IMR-90 (cell line): ENCODE results near the gene UBL3. TPM values are rescaled to one million over a fixed set of nuclear protein-coding genes. Genes with fewer than 3 reads are reported as not detected.

ENCODE experiments used
- ATAC-seq: fragments of 200-7000 bp; cut with Tn5 transposase; 2 replicates; pipeline ENCODE4 v1.9.1; 2020; ENCODE audit warnings: low read depth, mild to moderate bottlenecking, moderate library complexity
- BruUV-seq: library from RNA; stranded (reverse); fragments of 400-500 nt; replicated peaks from 2 replicates; lab custom pipeline; 2021; lab: Mats Ljungman, UMichigan
- CTCF ChIA-PET: fragments of 300-600 bp; formaldehyde crosslinking; extraction: SDS; loops from one replicate; lab custom pipeline; 2021; ENCODE audit warnings: antibody characterized with exemption; lab: Yijun Ruan, JAX
- POLR2A ChIA-PET: fragments of 300-600 bp; sonication (Branson Sonifier 250); formaldehyde crosslinking; loops from one replicate; lab custom pipeline; 2022; ENCODE audit warnings: antibody characterized with exemption; ENCODE audit not compliant: unreplicated experiment; lab: Charles Lee
- DNase-seq: peaks from one replicate; pipeline ENCODE4 v3.0.0; 2013
- H2AFZ ChIP-seq: replicated peaks from 2 replicates; pipeline ENCODE3; 2013; ENCODE audit warnings: low read length, mild to moderate bottlenecking; ENCODE audit not compliant: poor library complexity
- H2AK5ac ChIP-seq: 2 replicates; pipeline ENCODE4 v1.6.1; 2013; ENCODE audit warnings: low read depth, low read length, inconsistent platforms
- H2AK9ac ChIP-seq: replicated peaks from 2 replicates; pipeline ENCODE3; 2013; ENCODE audit warnings: mild to moderate bottlenecking, low read depth, low read length, moderate library complexity; ENCODE audit not compliant: poor library complexity
- H2BK120ac ChIP-seq: 2 replicates; pipeline ENCODE4 v1.6.1; 2013; ENCODE audit warnings: low read depth, low read length, inconsistent platforms
- H2BK15ac ChIP-seq: 3 replicates; pipeline ENCODE4 v1.6.1; 2013; ENCODE audit warnings: low read depth, low read length, inconsistent platforms
- H2BK20ac ChIP-seq: 2 replicates; pipeline ENCODE4 v1.6.1; 2013; ENCODE audit warnings: low read depth, mild to moderate bottlenecking, inconsistent platforms, low read length, moderate library complexity
- H2BK5ac ChIP-seq: 2 replicates; pipeline ENCODE4 v1.6.1; 2013; ENCODE audit warnings: mild to moderate bottlenecking, low read depth, low read length, inconsistent platforms; ENCODE audit not compliant: poor library complexity, severe bottlenecking
- H3K14ac ChIP-seq: replicated peaks from 2 replicates; pipeline ENCODE4 v1.6.1; 2013; ENCODE audit warnings: low read depth, low read length, inconsistent platforms
- H3K18ac ChIP-seq: 2 replicates; pipeline ENCODE4 v1.6.1; 2013; ENCODE audit warnings: low read depth, low read length, control low read depth
- H3K23ac ChIP-seq: 2 replicates; pipeline ENCODE4 v1.6.1; 2013; ENCODE audit warnings: low read depth, low read length, inconsistent platforms
- H3K27ac ChIP-seq: 2 replicates; pipeline ENCODE4 v1.5.1; 2013; ENCODE audit warnings: mild to moderate bottlenecking, control low read depth, low read length; ENCODE audit not compliant: insufficient read depth
- H3K27me3 ChIP-seq: 2 replicates; pipeline ENCODE4 v1.6.1; 2013; ENCODE audit warnings: low read length; ENCODE audit not compliant: control insufficient read depth, insufficient read depth
- H3K36me3 ChIP-seq: 2 replicates; pipeline ENCODE4 v1.6.1; 2013; ENCODE audit warnings: low read length, mixed read lengths; ENCODE audit not compliant: control insufficient read depth, insufficient read depth
- H3K4ac ChIP-seq: 2 replicates; pipeline ENCODE4 v1.6.1; 2013; ENCODE audit warnings: low read depth, low read length, inconsistent platforms
- H3K4me1 ChIP-seq: 2 replicates; pipeline ENCODE4 v1.6.1; 2013; ENCODE audit warnings: low read length, mixed read lengths; ENCODE audit not compliant: control insufficient read depth, insufficient read depth
- H3K4me2 ChIP-seq: 2 replicates; pipeline ENCODE4 v1.6.1; 2013; ENCODE audit warnings: low read depth, mild to moderate bottlenecking, control low read depth, low read length, moderate library complexity
- H3K4me3 ChIP-seq: 2 replicates; pipeline ENCODE4 v1.5.1; 2013; ENCODE audit warnings: low read depth, mild to moderate bottlenecking, control low read depth, low read length, moderate library complexity; ENCODE audit not compliant: insufficient read depth
- H3K56ac ChIP-seq: 2 replicates; pipeline ENCODE4 v1.6.1; 2013; ENCODE audit warnings: low read length, inconsistent platforms; ENCODE audit not compliant: insufficient read depth; ENCODE audit errors: extremely low read depth
- H3K79me1 ChIP-seq, 2 experiments: 2 replicates each; pipeline ENCODE4 v1.6.1; 2013; ENCODE audit warnings: low read length in 2 of 2, inconsistent platforms in 1 of 2, low read depth in 1 of 2
- H3K9ac ChIP-seq: 2 replicates; pipeline ENCODE4 v1.6.1; 2013; ENCODE audit warnings: low read depth, low read length, control low read depth
- H3K9me1 ChIP-seq: 2 replicates; pipeline ENCODE4 v1.6.1; 2013; ENCODE audit warnings: low read length, inconsistent platforms; ENCODE audit not compliant: insufficient read depth
- H3K9me3 ChIP-seq: 2 replicates; pipeline ENCODE4 v1.6.1; 2013; ENCODE audit warnings: low read length; ENCODE audit not compliant: control insufficient read depth, insufficient read depth
- H4K20me1 ChIP-seq: 2 replicates; pipeline ENCODE4 v1.6.1; 2013; ENCODE audit warnings: low read length, inconsistent platforms; ENCODE audit not compliant: insufficient read depth
- H4K5ac ChIP-seq: 2 replicates; pipeline ENCODE4 v1.6.1; 2013; ENCODE audit warnings: mild to moderate bottlenecking, low read depth, low read length, control low read depth
- H4K8ac ChIP-seq, 2 experiments: 2 replicates each; pipeline ENCODE4 v1.6.1; 2013; ENCODE audit warnings: low read depth in 2 of 2, low read length in 2 of 2, control low read depth in 1 of 2, inconsistent platforms in 1 of 2
- H4K91ac ChIP-seq: 2 replicates; pipeline ENCODE4 v1.6.1; 2013; ENCODE audit warnings: low read depth, low read length, inconsistent platforms; ENCODE audit not compliant: insufficient read depth
- BHLHE40 ChIP-seq: fragments of 150-350 bp; IDR thresholded peaks from 2 replicates; pipeline ENCODE4 v1.6.1; 2016; ENCODE audit warnings: mild to moderate bottlenecking, low read depth, low read length
- FOS ChIP-seq: fragments of 150-350 bp; IDR thresholded peaks from 2 replicates; pipeline ENCODE4 v1.6.1; 2016; ENCODE audit warnings: low read depth, low read length
- MAZ ChIP-seq: IDR thresholded peaks from 2 replicates; pipeline ENCODE4 v1.6.1; 2012; ENCODE audit warnings: low read depth, mild to moderate bottlenecking, low read length, improper control_type of control experiment, moderate library complexity, borderline replicate concordance
- MXI1 ChIP-seq: IDR thresholded peaks from 2 replicates; pipeline ENCODE4 v1.6.1; 2012; ENCODE audit warnings: low read depth, mild to moderate bottlenecking, low read length, moderate library complexity, borderline replicate concordance
- POLR2A ChIP-seq: IDR thresholded peaks from 2 replicates; pipeline ENCODE4 v1.6.1; 2012; ENCODE audit warnings: mild to moderate bottlenecking, low read depth, low read length
- RCOR1 ChIP-seq: IDR thresholded peaks from 2 replicates; pipeline ENCODE4 v1.6.1; 2012; ENCODE audit warnings: mild to moderate bottlenecking, low read length, improper control_type of control experiment; ENCODE audit not compliant: insufficient replicate concordance
- RFX5 ChIP-seq: IDR thresholded peaks from 2 replicates; pipeline ENCODE4 v1.8.0; 2012; ENCODE audit warnings: low read depth, mild to moderate bottlenecking, low read length, moderate library complexity
- SMC3 ChIP-seq: fragments of 150-350 bp; IDR thresholded peaks from 2 replicates; pipeline ENCODE4 v1.6.1; 2016; ENCODE audit warnings: low read depth, mild to moderate bottlenecking, antibody characterized with exemption, low read length, moderate library complexity
- WGBS, 2 experiments: methylation state at CpG; one replicate each; pipeline versions ENCODE4 v1.1.5 to v1.1.7; 2013; ENCODE audit warnings: missing lambda C conversion rate in 2 of 2; ENCODE audit not compliant: insufficient read length in 1 of 2; ENCODE audit errors: extremely low coverage in 2 of 2; 5-methylcytosine and 5-hydroxymethylcytosine counted together
- dilution Hi-C: fragments of 300-500 bp; cut with HindIII; formaldehyde crosslinking; loops from one replicate; pipeline ENCODE4 v1.14.3; 2018; ENCODE audit warnings: low sequenced_read_pairs; ENCODE audit not compliant: unreplicated experiment
- in situ Hi-C: fragments of 300-500 bp; cut with MboI; formaldehyde crosslinking; loops from 3 replicates; pipeline ENCODE4 v1.14.3; 2019; ENCODE audit warnings: low sequenced_read_pairs, inconsistent platforms, mixed read lengths
- intact Hi-C: fragments of 100-400 bp; cut with micrococcal nuclease; formaldehyde crosslinking; loops from 2 replicates; pipeline ENCODE4 v1.10.0; 2022
- polyA plus RNA-seq, 3 experiments: library from polyadenylated mRNA; depleted of rRNA; stranded (reverse); fragments of >200 nt; gene quantifications; 2 replicates each; pipeline ENCODE4 v1.2.3, GENCODE V29; 2012; ENCODE audit warnings: low replicate concordance in 1 of 3
- total RNA-seq: library from RNA; depleted of rRNA; stranded (reverse); fragments of >200 nt; gene quantifications from 2 replicates; pipeline ENCODE4 v1.2.3, GENCODE V29; 2012
- TF ChIP-seq, protein P1 (sequence below): fragments of 150-350 bp; IDR thresholded peaks from 2 replicates; pipeline ENCODE4 v1.6.1; 2017; ENCODE audit warnings: mild to moderate bottlenecking, antibody characterized with exemption, low read length, low read depth
- TF ChIP-seq, protein P2 (sequence below): conservative IDR thresholded peaks from 2 replicates; pipeline ENCODE4 v1.5.1; 2012; ENCODE audit warnings: mild to moderate bottlenecking, low read depth, low read length, improper control_type of control experiment

The UBL3 gene
- total and polyA plus RNA-seq, 2 of the 4 experiments (the other 2 are of a cell fraction): 16.0 to 19.9 TPM

DNA sequence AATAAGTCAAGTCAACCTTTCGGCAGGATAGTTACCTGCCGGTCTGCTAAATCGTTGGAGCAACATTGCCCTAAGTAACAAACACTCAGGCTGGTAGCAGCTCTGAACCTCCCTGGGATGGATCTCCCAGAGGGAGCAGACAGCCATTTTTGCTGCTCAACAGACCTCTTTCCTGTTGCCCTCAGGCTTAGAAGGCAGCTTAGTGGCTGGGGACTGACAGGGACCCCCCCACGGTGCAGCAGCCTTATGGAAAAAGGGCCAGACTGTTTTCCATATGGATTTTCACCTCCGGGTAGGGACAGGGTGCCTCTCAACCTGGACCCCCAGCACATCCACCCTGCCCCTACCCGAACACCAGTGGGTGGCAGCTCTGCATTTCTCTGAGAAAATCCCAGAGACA lies 49.7 kb downstream of the UBL3 start:
- no peak overlapping the region for H4K91ac ChIP-seq
- ChIA-PET CTCF (no interaction called here), POLR2A (no interaction called here)
- H2BK20ac ChIP-seq: no peak overlapping the region
- H3K23ac ChIP-seq: no peak overlapping the region
- no peak overlapping the region for H3K4me2 ChIP-seq
- H3K14ac ChIP-seq: no peak overlapping the region
- DNase-seq (no peak), ATAC-seq (no peak)
- peaks cover 35% of the 10 kb centered on the region for H4K20me1 ChIP-seq
- no peaks in the 10 kb centered on the region for H3K9me1 ChIP-seq
- no peak overlapping the region for H4K5ac ChIP-seq
- dilution Hi-C loops: no loop called here
- no peak overlapping the region for H2BK15ac ChIP-seq
- H3K9me3 ChIP-seq: no peaks in the 10 kb centered on the region
- H3K4ac ChIP-seq: no peak overlapping the region
- H3K4me3 ChIP-seq: no peak overlapping the region
- peaks cover 19 to 52% of the 10 kb centered on the region in 2 experiments for H3K79me1 ChIP-seq
- no peaks in the 10 kb centered on the region for H3K36me3 ChIP-seq
- H2AK5ac ChIP-seq: no peak overlapping the region
- no peak overlapping the region for H4K8ac ChIP-seq
- BruUV-seq: no TSS peak
- no peak overlapping the region for H3K27ac ChIP-seq
- TF ChIP-seq, protein P1, sequence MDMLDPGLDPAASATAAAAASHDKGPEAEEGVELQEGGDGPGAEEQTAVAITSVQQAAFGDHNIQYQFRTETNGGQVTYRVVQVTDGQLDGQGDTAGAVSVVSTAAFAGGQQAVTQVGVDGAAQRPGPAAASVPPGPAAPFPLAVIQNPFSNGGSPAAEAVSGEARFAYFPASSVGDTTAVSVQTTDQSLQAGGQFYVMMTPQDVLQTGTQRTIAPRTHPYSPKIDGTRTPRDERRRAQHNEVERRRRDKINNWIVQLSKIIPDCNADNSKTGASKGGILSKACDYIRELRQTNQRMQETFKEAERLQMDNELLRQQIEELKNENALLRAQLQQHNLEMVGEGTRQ: no peak
- TF ChIP-seq, protein P2, sequence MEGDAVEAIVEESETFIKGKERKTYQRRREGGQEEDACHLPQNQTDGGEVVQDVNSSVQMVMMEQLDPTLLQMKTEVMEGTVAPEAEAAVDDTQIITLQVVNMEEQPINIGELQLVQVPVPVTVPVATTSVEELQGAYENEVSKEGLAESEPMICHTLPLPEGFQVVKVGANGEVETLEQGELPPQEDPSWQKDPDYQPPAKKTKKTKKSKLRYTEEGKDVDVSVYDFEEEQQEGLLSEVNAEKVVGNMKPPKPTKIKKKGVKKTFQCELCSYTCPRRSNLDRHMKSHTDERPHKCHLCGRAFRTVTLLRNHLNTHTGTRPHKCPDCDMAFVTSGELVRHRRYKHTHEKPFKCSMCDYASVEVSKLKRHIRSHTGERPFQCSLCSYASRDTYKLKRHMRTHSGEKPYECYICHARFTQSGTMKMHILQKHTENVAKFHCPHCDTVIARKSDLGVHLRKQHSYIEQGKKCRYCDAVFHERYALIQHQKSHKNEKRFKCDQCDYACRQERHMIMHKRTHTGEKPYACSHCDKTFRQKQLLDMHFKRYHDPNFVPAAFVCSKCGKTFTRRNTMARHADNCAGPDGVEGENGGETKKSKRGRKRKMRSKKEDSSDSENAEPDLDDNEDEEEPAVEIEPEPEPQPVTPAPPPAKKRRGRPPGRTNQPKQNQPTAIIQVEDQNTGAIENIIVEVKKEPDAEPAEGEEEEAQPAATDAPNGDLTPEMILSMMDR: no peak
- TF ChIP-seq RCOR1 (no peak), RFX5 (no peak), SMC3 (no peak), POLR2A (no peak), BHLHE40 (no peak), MXI1 (no peak), MAZ (no peak), FOS (no peak)
- H2AK9ac ChIP-seq: no peak overlapping the region
- H2BK5ac ChIP-seq: no peak overlapping the region
- H3K56ac ChIP-seq: no peak overlapping the region
- no peak overlapping the region for H3K9ac ChIP-seq
- WGBS, 2 experiments: 85% methylated on average over 3 of the region's 6 CpGs; no CpG with 5 or more reads in 1 of the 2 experiments
- no peaks in the 10 kb centered on the region for H3K27me3 ChIP-seq
- peaks cover 7% of the 10 kb centered on the region; the same call in 1 of the 2 replicates for H3K4me1 ChIP-seq
- no peak overlapping the region for H2AFZ ChIP-seq
- in situ Hi-C loops: no loop called here
- no peak overlapping the region for H2BK120ac ChIP-seq
- intact Hi-C loops: no loop called here
- H3K18ac ChIP-seq: no peak overlapping the region
